Measurements from ENCODE around the gene EPHB2. TPM values are rescaled to one million over a fixed set of nuclear protein-coding genes. Genes with fewer than 3 reads are reported as not detected.

EPHB2 gene
- total RNA-seq, 4 donors from 2014 or later, result 7.5 to 27.3 (median 23.8) TPM

DNA sequence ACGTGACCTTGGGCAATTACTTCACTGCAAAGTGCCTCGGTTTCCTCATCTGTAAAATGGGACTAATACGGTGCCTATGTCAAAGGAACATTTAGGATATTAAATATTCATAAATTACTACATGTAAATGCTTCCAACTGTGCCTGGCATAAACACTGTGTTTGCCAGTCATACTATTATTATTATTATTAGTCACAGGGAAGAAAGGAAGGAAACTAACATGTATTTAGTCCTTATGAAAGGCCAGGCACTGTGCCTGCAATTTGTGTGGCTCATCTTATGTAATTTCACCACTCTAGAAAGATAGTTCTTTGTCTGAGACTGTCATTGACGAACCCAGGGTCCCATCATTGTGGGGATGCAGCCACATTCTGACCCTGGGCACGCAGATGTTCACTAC is 45.0 kb downstream of the EPHB2 start:
- 77 to 79% methylated on average over 5 of the region's 5 CpGs for WGBS, 2 donors
- Histone ChIP-seq H3K9me3 (no peaks in the 10 kb centered on the region), H3K4me3 (replicated peaks in 1 of 3) (no peak overlapping the region), H3K36me3 (no peaks in the 10 kb centered on the region), H3K4me1 (peaks cover 9 to 14% of the 10 kb centered on the region in 2 donors), H3K27ac (no peak overlapping the region), H3K27me3 (no peaks in the 10 kb centered on the region)
- intact Hi-C loops (cut with DNase I), result no loop called here
- TF ChIP-seq, protein P1, sequence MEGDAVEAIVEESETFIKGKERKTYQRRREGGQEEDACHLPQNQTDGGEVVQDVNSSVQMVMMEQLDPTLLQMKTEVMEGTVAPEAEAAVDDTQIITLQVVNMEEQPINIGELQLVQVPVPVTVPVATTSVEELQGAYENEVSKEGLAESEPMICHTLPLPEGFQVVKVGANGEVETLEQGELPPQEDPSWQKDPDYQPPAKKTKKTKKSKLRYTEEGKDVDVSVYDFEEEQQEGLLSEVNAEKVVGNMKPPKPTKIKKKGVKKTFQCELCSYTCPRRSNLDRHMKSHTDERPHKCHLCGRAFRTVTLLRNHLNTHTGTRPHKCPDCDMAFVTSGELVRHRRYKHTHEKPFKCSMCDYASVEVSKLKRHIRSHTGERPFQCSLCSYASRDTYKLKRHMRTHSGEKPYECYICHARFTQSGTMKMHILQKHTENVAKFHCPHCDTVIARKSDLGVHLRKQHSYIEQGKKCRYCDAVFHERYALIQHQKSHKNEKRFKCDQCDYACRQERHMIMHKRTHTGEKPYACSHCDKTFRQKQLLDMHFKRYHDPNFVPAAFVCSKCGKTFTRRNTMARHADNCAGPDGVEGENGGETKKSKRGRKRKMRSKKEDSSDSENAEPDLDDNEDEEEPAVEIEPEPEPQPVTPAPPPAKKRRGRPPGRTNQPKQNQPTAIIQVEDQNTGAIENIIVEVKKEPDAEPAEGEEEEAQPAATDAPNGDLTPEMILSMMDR (IDR thresholded peaks at IDR 0.05), result no peak
- no peak for DNase-seq

- WGBS, 2 donors, result 70 to 83% methylated on average over 14 to 18 of the region's 25 CpGs
- intact Hi-C loops (cut with DNase I), result no loop called here
- Histone ChIP-seq H3K27ac (no peak overlapping the region), H3K4me1 (peaks cover 3 to 8% of the 10 kb centered on the region in 2 donors), H3K4me3 (replicated peaks in 1 of 3) (no peak overlapping the region), H3K9me3 (no peaks in the 10 kb centered on the region), H3K36me3 (no peaks in the 10 kb centered on the region), H3K27me3 (no peaks in the 10 kb centered on the region)
- TF ChIP-seq, protein P1 (IDR thresholded peaks at IDR 0.05), result no peak
- TF ChIP-seq POLR2A (IDR thresholded peaks at IDR 0.05), result no peak
- no peak for DNase-seq
Measured at GRCh38 chr1:22756125-22756735, 45.6 kb downstream of the EPHB2 start.

DNA sequence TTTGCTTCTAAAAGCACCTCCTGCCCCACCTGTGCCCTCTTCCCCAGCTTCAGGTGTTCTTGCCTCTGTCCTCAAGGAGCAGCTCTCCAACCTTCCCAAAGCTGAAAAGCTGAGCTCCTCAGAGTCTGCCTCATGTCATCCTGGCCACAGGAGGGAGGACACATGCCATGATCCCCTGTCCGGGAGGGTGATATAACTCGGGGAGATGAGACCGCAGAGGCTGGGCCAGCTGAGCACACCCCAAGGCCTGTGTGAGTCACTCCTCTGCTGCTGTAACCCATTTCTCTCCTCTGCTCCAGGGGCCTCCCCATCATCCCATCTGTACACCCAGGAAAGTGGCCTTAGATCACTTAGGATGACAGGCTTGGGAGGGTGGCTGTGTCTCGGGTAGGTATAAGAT is 49.8 kb downstream of the EPHB2 start:
- no peak overlapping the region for H3K27ac ChIP-seq
- no peaks in the 10 kb centered on the region for H3K27me3 ChIP-seq
- intact Hi-C loops (cut with DNase I), result no loop called here
- H3K4me3 ChIP-seq (replicated peaks in 1 of 3), result no peak overlapping the region
- H3K36me3 ChIP-seq, result no peaks in the 10 kb centered on the region
- no peak for DNase-seq
- WGBS, 2 donors, result 76 to 90% methylated on average over 3 to 4 of the region's 4 CpGs
- TF ChIP-seq POLR2A (IDR thresholded peaks at IDR 0.05), result no peak
- TF ChIP-seq, protein P1 (IDR thresholded peaks at IDR 0.05), result no peak
- H3K4me1 ChIP-seq, result no peaks in the 10 kb centered on the region
- no peaks in the 10 kb centered on the region for H3K9me3 ChIP-seq

DNA sequence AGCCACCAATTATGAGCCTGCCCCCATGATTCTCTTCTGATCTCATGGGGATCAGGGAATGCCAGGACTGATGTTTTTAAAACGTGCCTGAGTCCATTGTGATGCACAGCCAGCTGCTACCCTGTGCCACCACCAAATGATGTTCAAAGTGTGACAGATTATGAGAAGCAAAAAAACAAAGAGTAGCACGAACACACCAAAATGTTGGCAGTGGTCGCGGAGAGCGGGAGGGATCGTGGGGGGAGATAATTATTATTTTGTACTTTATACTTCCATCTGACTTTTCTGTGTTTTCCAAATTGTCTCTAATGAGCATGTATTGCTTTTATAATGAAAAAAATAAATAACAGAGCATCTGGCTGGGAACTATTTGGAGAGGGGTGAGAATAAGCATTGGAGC is 50.5 kb downstream of the EPHB2 start:
- intact Hi-C loops (cut with DNase I), result no loop called here
- Histone ChIP-seq H3K4me1 (no peaks in the 10 kb centered on the region), H3K27me3 (no peaks in the 10 kb centered on the region), H3K36me3 (no peaks in the 10 kb centered on the region), H3K27ac (no peak overlapping the region), H3K4me3 (replicated peaks in 1 of 3) (no peak overlapping the region), H3K9me3 (no peaks in the 10 kb centered on the region)
- WGBS, 2 donors, result 88 to 91% methylated on average over 6 of the region's 6 CpGs
- DNase-seq, result no peak
- TF ChIP-seq POLR2A (IDR thresholded peaks at IDR 0.05), result no peak
- TF ChIP-seq, protein P1 (IDR thresholded peaks at IDR 0.05), result no peak

- WGBS, 2 donors, result 91 to 94% methylated on average over 13 of the region's 13 CpGs
Measured at GRCh38 chr1:22761821-22762220, 51.2 kb downstream of the EPHB2 start.

More at GRCh38 chr1:22761821-22762220, 51.2 kb downstream of the EPHB2 start:
- H3K36me3 ChIP-seq, result no peaks in the 10 kb centered on the region
- TF ChIP-seq, protein P1 (IDR thresholded peaks at IDR 0.05), result no peak
- no peak for TF ChIP-seq POLR2A (IDR thresholded peaks at IDR 0.05)
- DNase-seq, result no peak
- intact Hi-C loops (cut with DNase I), result no loop called here
- no peak overlapping the region for H3K27ac ChIP-seq
- H3K4me1 ChIP-seq, result no peaks in the 10 kb centered on the region
- H3K9me3 ChIP-seq, result no peaks in the 10 kb centered on the region
- no peaks in the 10 kb centered on the region for H3K27me3 ChIP-seq
- no peak overlapping the region for H3K4me3 ChIP-seq (replicated peaks in 1 of 3)
